VCaP (cell line): ENCODE data around the gene IQCE.
"Not testable (repeated sequence)": the region's sequence is repeated elsewhere in the genome, so short reads cannot be mapped to it uniquely, and the experiment has no call there.

Experiments
- H3K27ac ChIP-seq: fragments of 450-650 bp; 2 replicates; pipeline ENCODE4 v1.5.1; 2017
- CTCF ChIP-seq: fragments of 450-650 bp; conservative IDR thresholded peaks from 2 replicates; pipeline ENCODE4 v1.5.1; 2017; ENCODE audit warnings: mild to moderate bottlenecking, moderate library complexity

Gene IQCE

GRCh38 chr7:2582006-2582735, 23.4 kb downstream of the IQCE start:
- H3K27ac ChIP-seq: no peak overlapping the region
- no peak for TF ChIP-seq CTCF

- no peak overlapping the region for H3K27ac ChIP-seq
- TF ChIP-seq CTCF: no peak
Observed at GRCh38 chr7:2583798-2584580, 25.2 kb downstream of the IQCE start.

DNA sequence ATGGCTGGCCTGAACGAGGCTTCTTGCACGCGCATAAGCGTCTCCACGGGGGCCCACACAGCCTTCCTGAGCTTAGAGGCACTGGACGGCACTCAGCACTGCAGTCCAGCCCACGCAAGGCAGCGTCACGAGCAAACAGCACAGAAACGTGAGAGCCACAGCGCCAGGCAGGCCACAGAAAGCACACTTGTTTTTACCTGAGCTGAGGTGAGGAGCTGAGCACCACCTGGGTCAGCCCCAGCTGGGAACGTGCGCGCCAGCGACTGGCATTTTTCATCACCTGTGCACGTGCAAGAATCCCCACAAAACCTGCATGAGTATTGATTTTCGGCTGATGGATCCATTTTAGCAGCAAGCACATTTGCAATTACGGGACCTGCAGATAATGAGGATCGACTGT, 26.7 kb downstream of the IQCE start:
- H3K27ac ChIP-seq: no peak overlapping the region
- no peak for TF ChIP-seq CTCF

GRCh38 chr7:2586326-2587020, 27.7 kb downstream of the IQCE start:
- no peak overlapping the region for H3K27ac ChIP-seq
- no peak for TF ChIP-seq CTCF

GRCh38 chr7:2587134-2587533, 28.4 kb downstream of the IQCE start:
- H3K27ac ChIP-seq: no peak overlapping the region
- no peak for TF ChIP-seq CTCF

DNA sequence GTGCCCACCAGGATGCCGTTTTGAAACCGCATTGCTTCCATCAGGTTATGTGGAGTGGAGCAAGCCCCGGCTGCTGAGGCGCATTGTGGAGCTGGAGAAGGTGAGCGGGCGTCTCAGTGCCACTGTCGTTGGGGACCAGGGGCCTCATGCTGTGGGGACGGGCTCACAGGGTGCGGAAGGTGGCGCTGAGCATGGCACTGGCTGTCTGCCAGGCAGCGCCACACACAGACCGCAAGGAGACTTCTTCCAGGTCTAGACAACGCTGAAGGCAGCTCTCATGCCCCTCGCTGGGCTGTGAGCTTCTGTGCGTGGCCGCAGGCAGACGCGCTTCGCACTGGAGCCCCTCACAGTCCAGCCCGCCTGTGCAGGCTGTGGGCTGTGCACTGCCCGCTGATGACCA, 29.0 kb downstream of the IQCE start:
- no peak overlapping the region for H3K27ac ChIP-seq
- no peak for TF ChIP-seq CTCF

GRCh38 chr7:2589341-2589740, 30.6 kb downstream of the IQCE start:
- H3K27ac ChIP-seq: no peak overlapping the region
- TF ChIP-seq CTCF: no peak

GRCh38 chr7:2589941-2590340, 31.2 kb downstream of the IQCE start:
- not testable (repeated sequence) for H3K27ac ChIP-seq
